Cortex of kidney (tissue), 1 donor: ENCODE measurements around the gene SCD5.

Experiments
- DNase-seq: peaks from one replicate; lab custom pipeline; 2025; lab: John Stamatoyannopoulos, UW

SCD5 gene

GRCh38 chr4:82726596-82726995, 72.0 kb downstream of the SCD5 start:
- no peak for DNase-seq

- DNase-seq = no peak
These were observed 76.7 kb downstream of the SCD5 start for GRCh38 chr4:82721819-82722423.

GRCh38 chr4:82718162-82718940, 80.2 kb downstream of the SCD5 start:
- DNase-seq = no peak

- DNase-seq = no peak
These were observed 82.6 kb downstream of the SCD5 start for GRCh38 chr4:82715731-82716617.

GRCh38 chr4:82713856-82714255, 84.7 kb downstream of the SCD5 start:
- DNase-seq = no peak

GRCh38 chr4:82712561-82712960, 86.0 kb downstream of the SCD5 start:
- DNase-seq = no peak

GRCh38 chr4:82711158-82711785, 87.3 kb downstream of the SCD5 start:
- DNase-seq = no peak

GRCh38 chr4:82710197-82710929, 88.2 kb downstream of the SCD5 start:
- DNase-seq = no peak

- DNase-seq = no peak
These were observed 89.6 kb downstream of the SCD5 start for GRCh38 chr4:82708982-82709381.

GRCh38 chr4:82706349-82707000, 92.1 kb downstream of the SCD5 start:
- DNase-seq = no peak

GRCh38 chr4:82705928-82706300, 92.7 kb downstream of the SCD5 start:
- no peak for DNase-seq

- DNase-seq = no peak
These were observed 93.2 kb downstream of the SCD5 start for GRCh38 chr4:82705169-82705927.

- no peak for DNase-seq
These were observed 94.4 kb downstream of the SCD5 start for GRCh38 chr4:82704156-82704555.

- DNase-seq = no peak
These were observed 100.2 kb downstream of the SCD5 start for GRCh38 chr4:82698412-82698811.

- DNase-seq = no peak
These were observed 101.0 kb downstream of the SCD5 start for GRCh38 chr4:82697561-82697960.

- no peak for DNase-seq
These were observed 102.3 kb downstream of the SCD5 start for GRCh38 chr4:82696117-82696860.

GRCh38 chr4:82694892-82695291, 103.7 kb downstream of the SCD5 start:
- no peak for DNase-seq

GRCh38 chr4:82694046-82694445, 104.5 kb downstream of the SCD5 start:
- DNase-seq = no peak

- DNase-seq = no peak
These were observed 106.4 kb downstream of the SCD5 start for GRCh38 chr4:82692101-82692780.
